Measurements from ENCODE around the gene USP51.
"Not testable (repeated sequence)": the region's sequence is repeated elsewhere in the genome, so short reads cannot be mapped to it uniquely, and the experiment has no call there.

Gene USP51

DNA sequence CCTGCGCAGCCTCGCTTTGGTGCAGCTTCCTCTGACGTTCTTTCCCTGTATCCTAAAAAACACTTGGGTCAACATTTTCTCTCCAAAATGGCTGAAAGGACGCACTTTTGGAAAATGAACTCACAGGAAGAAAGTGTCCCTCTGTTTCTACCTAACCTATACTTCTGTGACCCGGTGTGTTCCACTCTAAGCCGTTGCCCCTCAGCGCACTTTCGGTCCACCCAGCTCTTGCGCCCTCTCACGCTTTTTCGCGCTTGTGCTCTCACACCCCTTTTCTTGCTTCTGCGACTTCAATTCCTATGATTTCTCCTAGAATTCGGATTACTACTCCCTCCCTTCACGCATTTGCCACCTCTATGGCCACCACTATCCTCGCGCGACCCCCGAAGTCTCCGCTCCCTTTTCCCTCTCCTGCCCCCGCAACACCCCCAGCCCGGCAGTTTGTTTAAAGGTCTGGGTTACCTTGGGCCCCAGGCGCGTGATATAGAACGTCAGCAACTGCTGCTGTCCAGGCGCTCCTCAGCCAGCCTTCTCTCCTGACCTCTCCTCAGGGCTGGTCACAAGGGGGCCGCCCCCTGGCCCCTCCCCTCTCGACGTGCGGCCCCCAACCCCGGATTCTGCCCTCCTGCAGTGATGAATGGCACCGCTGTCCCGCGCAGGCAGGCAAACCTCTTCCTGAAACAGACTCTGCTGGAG lies at the start of gene USP51:
TSS of gene USP51 (minus strand) at position 535 of the 696 bp plus-strand sequence. CDS start 909 bp downstream, outside the sequence.
- peak within 1 kb of the TSS; percentile 95 for H3K27ac Mint-ChIP-seq
- no peaks in the 10 kb centered on the region for H3K9me3 Mint-ChIP-seq
- peaks cover 16% of the 10 kb centered on the region for H3K4me1 Mint-ChIP-seq
- peak; percentile 78 for ATAC-seq
- no peaks in the 10 kb centered on the region for H3K27me3 Mint-ChIP-seq
- H3K36me3 Mint-ChIP-seq, result no peaks in the 10 kb centered on the region
- H3K4me3 Mint-ChIP-seq, result peak within 1 kb of the TSS; percentile 96

DNA sequence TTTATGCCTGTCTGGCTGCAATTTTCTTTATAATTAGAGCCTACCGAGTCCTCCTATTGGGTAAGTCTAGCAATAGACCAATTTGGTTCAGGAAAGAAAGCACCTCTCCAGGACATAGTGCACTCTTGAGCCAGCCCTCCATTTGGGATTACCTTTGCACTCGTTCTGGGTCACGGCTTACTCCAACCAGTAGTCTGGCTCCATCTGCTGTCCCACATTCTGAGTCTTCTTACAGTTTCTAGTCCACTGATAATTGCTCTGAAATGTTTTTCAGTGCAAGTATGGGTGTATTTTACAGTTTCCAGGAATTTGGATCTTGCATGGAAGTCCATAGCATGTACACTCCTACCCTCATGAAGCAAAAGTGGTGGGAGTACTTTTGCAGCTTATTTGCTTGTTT lies 34.8 kb upstream of the USP51 start:
- H3K4me1 Mint-ChIP-seq, result no peaks in the 10 kb centered on the region
- H3K27ac Mint-ChIP-seq, result no peak overlapping the region
- H3K36me3 Mint-ChIP-seq, result no peaks in the 10 kb centered on the region
- no peaks in the 10 kb centered on the region for H3K9me3 Mint-ChIP-seq
- H3K27me3 Mint-ChIP-seq, result no peaks in the 10 kb centered on the region
- H3K4me3 Mint-ChIP-seq, result no peak overlapping the region
- ATAC-seq, result no peak

GRCh38 chrX:55523356-55523755 lies 33.7 kb upstream of the USP51 start:
- H3K4me1 Mint-ChIP-seq, result no peaks in the 10 kb centered on the region
- no peaks in the 10 kb centered on the region for H3K36me3 Mint-ChIP-seq
- no peaks in the 10 kb centered on the region for H3K27me3 Mint-ChIP-seq
- ATAC-seq, result no peak
- H3K27ac Mint-ChIP-seq, result no peak overlapping the region
- no peak overlapping the region for H3K4me3 Mint-ChIP-seq
- H3K9me3 Mint-ChIP-seq, result no peaks in the 10 kb centered on the region

- no peak overlapping the region for H3K4me3 Mint-ChIP-seq
- no peaks in the 10 kb centered on the region for H3K27me3 Mint-ChIP-seq
- no peak overlapping the region for H3K27ac Mint-ChIP-seq
- ATAC-seq, result no peak
- H3K36me3 Mint-ChIP-seq, result no peaks in the 10 kb centered on the region
- H3K9me3 Mint-ChIP-seq, result no peaks in the 10 kb centered on the region
- H3K4me1 Mint-ChIP-seq, result no peaks in the 10 kb centered on the region
Measured at GRCh38 chrX:55522596-55523276, 33.1 kb upstream of the USP51 start.

GRCh38 chrX:55521687-55522086 lies 32.0 kb upstream of the USP51 start:
- H3K9me3 Mint-ChIP-seq, result no peaks in the 10 kb centered on the region
- no peak overlapping the region for H3K4me3 Mint-ChIP-seq
- H3K36me3 Mint-ChIP-seq, result no peaks in the 10 kb centered on the region
- no peaks in the 10 kb centered on the region for H3K4me1 Mint-ChIP-seq
- ATAC-seq, result no peak
- H3K27me3 Mint-ChIP-seq, result no peaks in the 10 kb centered on the region
- H3K27ac Mint-ChIP-seq, result no peak overlapping the region

DNA sequence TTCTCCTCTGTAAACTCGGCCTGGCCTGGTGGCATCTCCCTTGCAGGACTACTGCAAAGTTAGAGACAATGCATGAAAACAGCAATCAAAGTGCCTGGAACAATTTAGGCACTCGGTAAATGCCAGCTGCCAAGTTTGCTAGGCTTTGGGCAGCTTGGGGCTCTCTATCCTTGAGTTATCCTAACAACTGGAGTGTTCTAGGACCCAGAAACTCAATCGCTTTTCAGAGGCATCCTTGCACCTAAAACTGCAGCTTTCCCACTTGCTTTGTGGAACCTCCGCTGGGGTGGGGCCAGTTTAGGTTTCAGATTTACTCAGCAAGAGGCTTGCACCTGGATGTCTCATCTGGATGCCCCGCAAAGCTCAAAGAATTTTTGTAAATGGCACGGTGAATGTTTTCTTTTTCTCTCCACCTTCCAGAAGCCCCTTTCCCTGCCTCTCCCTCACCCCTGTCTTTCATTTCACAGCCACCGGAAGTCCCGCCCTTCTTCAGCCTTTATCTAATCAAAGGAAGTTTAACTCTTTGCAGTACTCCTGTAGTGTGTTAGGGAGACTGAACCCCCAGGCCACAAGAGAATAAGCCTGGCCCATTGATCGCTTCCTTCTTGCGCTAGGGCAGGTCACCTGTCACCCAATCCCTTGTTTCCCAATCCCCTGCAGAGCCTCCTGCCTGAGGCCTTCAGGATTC lies 27.3 kb upstream of the USP51 start:
- not testable (repeated sequence) for H3K27ac Mint-ChIP-seq, H3K4me3 Mint-ChIP-seq, H3K4me1 Mint-ChIP-seq, H3K36me3 Mint-ChIP-seq, H3K9me3 Mint-ChIP-seq, ATAC-seq, H3K27me3 Mint-ChIP-seq

DNA sequence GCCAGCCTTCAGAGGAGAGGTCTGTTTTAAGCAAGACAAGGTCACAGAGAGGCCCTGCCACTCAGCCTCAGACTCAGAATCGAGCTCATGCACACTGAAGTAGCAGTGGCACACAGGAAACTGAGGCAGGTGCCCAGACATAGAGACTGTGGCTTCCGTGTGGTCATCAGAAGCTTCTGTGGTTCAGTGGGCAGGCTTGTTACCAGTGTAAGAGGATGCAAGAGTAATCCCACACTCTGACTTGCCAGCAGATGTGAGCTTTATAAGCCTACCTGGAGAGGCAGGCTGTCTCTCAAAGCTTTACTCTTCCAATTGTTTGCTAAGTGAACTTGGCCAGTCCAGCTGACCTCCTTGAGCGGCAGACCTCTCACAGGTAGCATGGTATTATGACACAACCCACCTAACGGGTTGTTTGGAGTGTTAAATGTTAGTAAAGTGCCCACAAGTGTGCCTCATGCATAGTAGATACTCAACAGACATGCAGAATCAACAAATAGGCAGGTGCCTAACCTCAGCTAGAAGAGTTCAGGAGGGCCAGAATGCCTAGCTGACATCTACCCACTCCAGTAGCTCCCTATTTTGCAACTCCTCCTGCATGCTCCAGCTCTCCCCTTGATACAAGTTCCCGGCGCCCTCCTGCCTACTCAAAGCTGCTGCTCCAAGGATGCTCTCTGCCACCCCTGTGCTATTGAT lies 23.5 kb upstream of the USP51 start:
- not testable (repeated sequence) for H3K36me3 Mint-ChIP-seq, ATAC-seq

GRCh38 chrX:55508410-55509152 lies 18.9 kb upstream of the USP51 start:
- H3K4me3 Mint-ChIP-seq, H3K36me3 Mint-ChIP-seq, H3K27me3 Mint-ChIP-seq, ATAC-seq, H3K9me3 Mint-ChIP-seq, H3K4me1 Mint-ChIP-seq, H3K27ac Mint-ChIP-seq: not testable (repeated sequence)

More for the DNA sequence above, 23.5 kb upstream of the USP51 start:
- not testable (repeated sequence) for H3K4me3 Mint-ChIP-seq, H3K27me3 Mint-ChIP-seq, H3K27ac Mint-ChIP-seq, H3K9me3 Mint-ChIP-seq, H3K4me1 Mint-ChIP-seq

DNA sequence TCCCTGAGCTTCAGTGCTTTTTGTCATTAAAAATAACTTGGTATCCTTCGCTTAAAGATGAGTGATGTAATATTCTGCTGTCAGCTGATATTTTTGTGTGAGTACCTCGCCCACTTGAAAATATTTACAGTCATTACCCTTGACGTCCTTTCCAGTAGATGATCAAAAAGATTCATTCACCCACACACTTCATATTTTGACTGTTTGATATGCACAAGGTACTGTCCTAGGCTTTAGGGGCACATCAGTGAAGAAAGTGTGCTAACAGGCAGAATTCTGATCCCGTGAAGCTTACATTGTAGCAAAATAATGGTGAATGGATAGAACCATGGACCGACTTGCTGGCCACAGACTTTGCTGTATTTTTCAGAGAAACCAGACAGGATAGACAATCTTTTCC lies 18.1 kb upstream of the USP51 start:
- not testable (repeated sequence) for H3K9me3 Mint-ChIP-seq, H3K4me1 Mint-ChIP-seq, H3K27me3 Mint-ChIP-seq, H3K27ac Mint-ChIP-seq, H3K4me3 Mint-ChIP-seq, H3K36me3 Mint-ChIP-seq, ATAC-seq

DNA sequence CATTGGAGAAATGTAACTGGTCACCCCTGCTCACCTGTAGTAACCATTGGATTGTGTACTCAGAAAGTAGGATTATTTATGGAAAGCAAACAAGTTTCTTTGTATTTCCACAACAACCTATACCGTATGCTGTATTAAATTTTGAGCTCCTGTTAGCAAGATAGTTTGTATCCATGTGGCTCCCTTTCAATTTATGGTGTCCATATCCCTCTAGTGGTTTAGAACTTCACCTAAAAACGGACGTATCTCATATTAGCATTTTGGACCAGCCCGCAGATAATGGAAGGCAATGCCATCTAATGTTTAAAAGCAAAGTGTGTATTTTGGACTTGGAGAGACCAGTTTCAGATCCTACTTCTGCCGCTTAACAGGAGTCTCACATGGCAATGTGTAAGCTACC lies 17.4 kb upstream of the USP51 start:
- H3K9me3 Mint-ChIP-seq, result not testable (repeated sequence)

DNA sequence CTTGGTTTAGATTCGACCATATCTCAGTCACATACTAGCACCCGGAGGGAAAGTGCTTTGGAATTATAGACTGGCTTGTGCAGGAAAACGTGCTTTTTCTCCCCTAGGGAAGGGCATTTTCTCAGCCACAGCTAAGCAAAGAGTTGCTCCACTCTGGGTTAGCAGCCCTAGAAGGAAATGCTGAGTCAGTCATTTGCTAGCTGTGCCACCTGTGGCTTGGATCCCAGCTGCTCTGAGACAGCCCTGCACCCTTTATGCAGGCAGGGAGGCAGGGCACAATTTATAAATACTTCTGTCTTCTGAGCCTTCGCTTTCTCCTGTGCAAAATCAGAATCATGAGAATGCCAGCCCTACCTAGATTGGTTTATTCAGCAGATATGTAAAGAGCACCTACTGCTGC lies 1.3 kb upstream of the USP51 start:
- H3K9me3 Mint-ChIP-seq, result no peaks in the 10 kb centered on the region
- H3K4me1 Mint-ChIP-seq, result peaks cover 10% of the 10 kb centered on the region
- H3K27me3 Mint-ChIP-seq, result no peaks in the 10 kb centered on the region
- H3K36me3 Mint-ChIP-seq, result no peaks in the 10 kb centered on the region
- H3K27ac Mint-ChIP-seq, result no peak overlapping the region
- H3K4me3 Mint-ChIP-seq, result no peak overlapping the region
- ATAC-seq, result no peak

More for the DNA sequence above, 17.4 kb upstream of the USP51 start:
- not testable (repeated sequence) for ATAC-seq, H3K27ac Mint-ChIP-seq, H3K4me3 Mint-ChIP-seq, H3K36me3 Mint-ChIP-seq, H3K4me1 Mint-ChIP-seq, H3K27me3 Mint-ChIP-seq

- Mint-ChIP-seq H3K4me1 (peaks cover 10% of the 10 kb centered on the region), H3K27me3 (no peaks in the 10 kb centered on the region), H3K4me3 (peak overlapping the region; percentile 96), H3K9me3 (no peaks in the 10 kb centered on the region), H3K27ac (peak overlapping the region; percentile 95), H3K36me3 (no peaks in the 10 kb centered on the region)
- ATAC-seq, result no peak
Measured at GRCh38 chrX:55490121-55490520, 473 bp upstream of the USP51 start.

DNA sequence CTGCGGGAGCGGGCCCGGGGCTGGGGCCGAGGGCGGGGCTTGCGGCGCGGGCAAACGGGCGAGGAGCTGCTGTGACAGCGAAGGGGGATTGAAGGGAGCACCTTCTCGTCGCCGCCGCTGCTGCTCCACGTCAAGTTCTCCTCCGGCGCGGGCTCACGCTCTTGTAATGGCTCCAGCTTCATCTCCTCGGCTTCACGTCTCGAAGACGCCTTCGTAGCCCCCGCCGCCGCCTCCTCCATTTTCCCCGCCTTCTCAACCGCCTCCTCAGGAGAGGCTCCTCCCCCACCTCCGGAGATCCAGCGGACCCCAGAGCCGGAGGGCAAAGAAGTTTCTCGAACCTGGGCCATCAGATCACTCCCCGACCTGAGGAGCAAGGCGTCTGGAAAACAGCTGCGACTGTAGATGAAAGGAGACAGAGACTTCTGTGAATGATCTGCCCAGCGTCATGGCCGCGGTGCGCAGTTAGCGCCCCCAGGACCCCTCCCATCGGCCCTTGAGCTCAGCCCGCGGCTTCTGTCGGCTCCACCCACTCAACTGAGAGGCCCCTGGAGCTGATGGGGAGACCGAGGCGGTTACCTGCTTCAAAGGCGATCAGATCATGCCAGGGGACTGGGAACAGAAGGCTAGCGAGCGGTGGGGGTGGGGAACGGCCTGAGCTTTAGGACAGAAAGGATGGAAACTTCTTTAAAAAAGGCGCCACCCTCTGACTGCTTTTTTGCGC lies 895 bp downstream of the USP51 start:
- Mint-ChIP-seq H3K36me3 (no peaks in the 10 kb centered on the region), H3K9me3 (no peaks in the 10 kb centered on the region)
- ATAC-seq, result peak; percentile 84

DNA sequence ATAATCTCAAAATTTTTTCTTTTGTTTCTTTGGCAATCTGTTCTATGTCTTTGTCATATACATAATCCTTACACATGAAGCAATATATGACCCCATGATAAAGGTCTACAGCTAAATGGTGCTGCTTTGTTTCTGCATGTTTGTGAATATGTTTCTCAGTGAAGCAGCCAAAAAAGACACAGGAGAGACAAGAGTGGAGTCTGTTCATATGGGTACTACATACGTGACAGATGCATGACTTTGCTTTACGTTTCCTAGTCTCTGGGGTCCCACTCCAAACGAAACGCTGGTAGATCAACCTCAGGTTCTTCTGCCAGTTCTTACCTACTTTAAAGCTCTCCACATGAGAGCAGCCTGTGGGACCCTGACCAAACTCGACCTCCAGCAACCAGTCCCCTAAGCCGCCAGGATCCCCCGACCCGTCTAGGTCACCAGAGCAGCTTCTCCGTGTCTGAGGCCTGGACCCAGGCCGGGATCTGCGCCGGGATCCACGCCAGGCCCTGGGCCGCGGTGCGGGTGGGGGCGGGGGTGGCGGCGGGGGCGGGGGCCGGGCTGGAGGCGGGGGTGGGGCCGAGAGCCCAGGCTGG lies 1.5 kb downstream of the USP51 start:
- Mint-ChIP-seq H3K27me3 (no peaks in the 10 kb centered on the region), H3K4me1 (peaks cover 17% of the 10 kb centered on the region), H3K9me3 (no peaks in the 10 kb centered on the region), H3K27ac (peak overlapping the region; percentile 95), H3K4me3 (peak overlapping the region; percentile 70), H3K36me3 (no peaks in the 10 kb centered on the region)
- no peak for ATAC-seq

More for the DNA sequence above, 895 bp downstream of the USP51 start:
- Mint-ChIP-seq H3K4me3 (peak overlapping the region; percentile 96), H3K27ac (peak overlapping the region; percentile 95), H3K4me1 (peaks cover 17% of the 10 kb centered on the region), H3K27me3 (no peaks in the 10 kb centered on the region)

All from stimulated activated memory B cell treated with anti-CD40 and anti-IgM and Interleukin-4, amounts not matched to agents 10 μg/mL and 1 μg/mL and 100 μg/mL, for 72 hours (primary cell).